GM12878 (cell line): ENCODE results near the gene ELAVL2. TPM values are rescaled to one million over a fixed set of nuclear protein-coding genes. Genes with fewer than 3 reads are reported as not detected.

Source experiments
- ATAC-seq: fragments of 200-7000 bp; cut with Tn5 transposase; 3 replicates; pipeline ENCODE4 v1.9.1; 2020; ENCODE audit warnings: mild to moderate bottlenecking, moderate library complexity
- BruUV-seq: library from RNA; stranded (reverse); fragments of 400-500 nt; replicated peaks from 2 replicates; lab custom pipeline; 2021; lab: Mats Ljungman, UMichigan
- CTCF ChIA-PET: fragments of 300-600 bp; sonication (Branson Sonifier 250); formaldehyde crosslinking; extraction: SDS; loops from one replicate; lab custom pipeline; 2021; ENCODE audit warnings: inconsistent platforms; lab: Yijun Ruan, JAX
- POLR2A ChIA-PET: fragments of 350-600 bp; formaldehyde crosslinking; extraction: SDS; loops from one replicate; lab custom pipeline; 2021; ENCODE audit warnings: inconsistent platforms; lab: Charles Lee
- RAD21 ChIA-PET: fragments of 300-600 bp; sonication (Branson Sonifier 250); formaldehyde crosslinking; loops from one replicate; lab custom pipeline; 2023; ENCODE audit warnings: antibody characterized with exemption; ENCODE audit not compliant: unreplicated experiment; lab: Charles Lee
- SMC1A ChIA-PET: fragments of 300-600 bp; sonication (Branson Sonifier 250); formaldehyde crosslinking; loops from one replicate; lab custom pipeline; 2023; ENCODE audit not compliant: unreplicated experiment, uncharacterized antibody; lab: Charles Lee
- DNase-seq: peaks from one replicate; pipeline ENCODE4 v3.0.0-alpha.2; 2011; ENCODE audit warnings: low read depth, low spot score
- FAIRE-seq: peaks from 3 replicates; lab custom pipeline; 2011; peaks lifted over from hg19 to GRCh38; lab: Jason Lieb, UNC
- H2AFZ ChIP-seq: 2 replicates; pipeline ENCODE4 v1.6.0; 2011; ENCODE audit warnings: low read depth, low read length, control low read depth; ENCODE audit not compliant: control insufficient read depth
- H3K27ac ChIP-seq: 2 replicates; pipeline ENCODE4 v1.5.1; 2011; ENCODE audit warnings: control low read depth; ENCODE audit not compliant: control insufficient read depth, insufficient read depth
- H3K27me3 ChIP-seq, 2 experiments: replicated peaks in 1 of 2; 2 replicates each; pipeline versions ENCODE4 v1.6.0 to v1.6.1; 2011; ENCODE audit warnings: low read length in 1 of 2; ENCODE audit not compliant: control insufficient read depth in 2 of 2, insufficient read depth in 2 of 2
- H3K36me3 ChIP-seq, 2 experiments: 2 replicates each; pipeline ENCODE4 v1.5.1; 2011; ENCODE audit warnings: low read length in 1 of 2; ENCODE audit not compliant: control insufficient read depth in 2 of 2, insufficient read depth in 2 of 2
- H3K4me1 ChIP-seq: 2 replicates; pipeline ENCODE4 v1.6.1; 2011; ENCODE audit warnings: mild to moderate bottlenecking, low read length, moderate library complexity, mixed read lengths; ENCODE audit not compliant: control insufficient read depth, insufficient read depth
- H3K4me2 ChIP-seq: 2 replicates; pipeline ENCODE4 v1.6.0; 2011; ENCODE audit warnings: control low read depth; ENCODE audit not compliant: control insufficient read depth, insufficient read depth
- H3K4me3 ChIP-seq: fragments of 200-600 bp; sonication (generic); 2 replicates; pipeline ENCODE4 v1.5.1; 2016
- H3K79me2 ChIP-seq: 2 replicates; pipeline ENCODE4 v1.6.0; 2011; ENCODE audit warnings: low read length; ENCODE audit not compliant: control insufficient read depth, insufficient read depth
- H3K9ac ChIP-seq: 2 replicates; pipeline ENCODE4 v1.8.0; 2011; ENCODE audit warnings: low read length, control low read depth, mixed read lengths; ENCODE audit not compliant: control insufficient read depth, insufficient read depth
- H3K9me3 ChIP-seq: replicated peaks from 3 replicates; pipeline ENCODE4 v1.5.1; 2011; ENCODE audit warnings: mild to moderate bottlenecking, low read length; ENCODE audit not compliant: control insufficient read depth, insufficient read depth
- H4K20me1 ChIP-seq: 2 replicates; pipeline ENCODE4 v1.6.0; 2011; ENCODE audit not compliant: control insufficient read depth, insufficient read depth
- BCL3 ChIP-seq: IDR thresholded peaks from 2 replicates; pipeline ENCODE4 v1.6.1; 2011; ENCODE audit warnings: borderline replicate concordance, low read depth, mild to moderate bottlenecking, moderate library complexity, low read length; ENCODE audit not compliant: insufficient read depth, poor library complexity, severe bottlenecking
- SMAD5 ChIP-seq: IDR thresholded peaks from 2 replicates; pipeline ENCODE4 v1.6.1; 2016; ENCODE audit warnings: antibody characterized with exemption, low read depth
- SRF ChIP-seq, 2 experiments: IDR thresholded peaks; 2 replicates each; pipeline ENCODE4 v1.6.1; 2011; ENCODE audit warnings: low read depth in 2 of 2, low read length in 2 of 2, mild to moderate bottlenecking in 1 of 2, moderate library complexity in 1 of 2
- SUPT20H ChIP-seq: IDR thresholded peaks from 2 replicates; pipeline ENCODE4 v1.6.1; 2011; ENCODE audit warnings: low read depth, mild to moderate bottlenecking, low read length, moderate library complexity, borderline replicate concordance; ENCODE audit not compliant: control insufficient read depth
- WGBS: methylation state at CpG from one replicate; pipeline ENCODE4 v1.1.6; 2016; ENCODE audit warnings: low lambda C conversion rate; ENCODE audit not compliant: insufficient replicate concordance, insufficient coverage; ENCODE audit errors: missing lambda C conversion rate; 5-methylcytosine and 5-hydroxymethylcytosine counted together
- in situ Hi-C: fragments of 300-500 bp; cut with MboI; formaldehyde crosslinking; loops from 9 replicates; pipeline ENCODE4 v1.14.3; 2018; ENCODE audit warnings: mixed read lengths
- intact Hi-C: fragments of 100-400 bp; cut with micrococcal nuclease; formaldehyde crosslinking; loops from one replicate; pipeline ENCODE4 v1.14.2; 2022; ENCODE audit not compliant: unreplicated experiment
- polyA plus RNA-seq, 11 experiments: library from polyadenylated mRNA; depleted of rRNA in 4 of 11; unstranded in 6 of 11; stranded (reverse) in 5 of 11; fragments of >200 nt; fragmentation: Nextera tagmentation in 4 of 11; fragmentation: Illumina TruSeq in 1 of 11; extraction: Ambion mirVana in 4 of 11; extraction: Trizol in 1 of 11; gene quantifications; 1 replicate in 1 of 11; 2 replicates in 10 of 11; pipeline versions ENCODE4 v1.2.1 to v1.2.3, GENCODE V29; 2011 to 2016; ENCODE audit warnings: inconsistent platforms in 2 of 11, missing spikeins in 2 of 11, low read depth in 1 of 11
- total RNA-seq, 4 experiments: library from RNA; depleted of rRNA in 3 of 4; stranded (reverse); fragments of >200 nt in 3 of 4; fragmentation: Illumina TruSeq in 1 of 4; extraction: Trizol in 1 of 4; gene quantifications; 2 replicates each; pipeline versions ENCODE4 v1.2.1 to v1.2.3, GENCODE V29; 2013 to 2021
- TF ChIP-seq, protein P1 (sequence below): fragments of 450-650 bp; formaldehyde crosslinking; IDR thresholded peaks from 2 replicates; pipeline ENCODE4 v1.4.0; 2022; ENCODE audit warnings: mild to moderate bottlenecking, moderate library complexity
- TF ChIP-seq, protein P2 (sequence below): fragments of 450-650 bp; IDR thresholded peaks from 2 replicates; pipeline ENCODE4 v1.6.1; 2016; ENCODE audit warnings: mild to moderate bottlenecking
- TF ChIP-seq, protein P3 (sequence below): fragments of 450-650 bp; formaldehyde crosslinking; IDR thresholded peaks from 2 replicates; pipeline ENCODE4 v1.5.0; 2022; ENCODE audit warnings: mild to moderate bottlenecking, missing genetic modification characterization
- TF ChIP-seq, protein P4 (sequence below): fragments of 450-650 bp; IDR thresholded peaks from 2 replicates; pipeline ENCODE4 v1.6.1; 2018; ENCODE audit warnings: borderline replicate concordance, mild to moderate bottlenecking; ENCODE audit not compliant: partially characterized antibody

ELAVL2 gene
- total and polyA plus RNA-seq, 10 of the 15 experiments (the other 5 are each of a cell fraction or from before 2014, with no cell fraction given) = 0.24 to 2.6 (median 0.76) TPM

- no TSS peak for BruUV-seq
- Histone ChIP-seq H3K9me3 (no peaks in the 10 kb centered on the region), H3K9ac (no peak overlapping the region), H3K4me3 (no peak overlapping the region), H4K20me1 (no peaks in the 10 kb centered on the region), H3K79me2 (no peaks in the 10 kb centered on the region), H3K36me3 (no peaks in the 10 kb centered on the region), H3K27ac (no peak overlapping the region), H3K27me3 (no peaks in the 10 kb centered on the region), H2AFZ (no peak overlapping the region), H3K4me2 (no peak overlapping the region), H3K4me1 (no peaks in the 10 kb centered on the region)
- SMC1A ChIA-PET = interaction anchor here (0.7 to 2.0 kb wide), 5 partner anchors 14 to 106 kb away, joined by 3 to 7 read pairs (median 3); no protein-coding TSS in a partner anchor
- DNase-seq = no peak
- in situ Hi-C loops (no loop called here), intact Hi-C loops (loop anchor here (5.0 kb wide), 1 partner anchor 76 kb away; no protein-coding TSS in a partner anchor)
- POLR2A ChIA-PET = no interaction called here
- RAD21 ChIA-PET = interaction anchor here (0.7 to 1.0 kb wide), 2 partner anchors 9 to 15 kb away, joined by 3 read pairs; no protein-coding TSS in a partner anchor
- CTCF ChIA-PET = no interaction called here
- 31% methylated on average over 5 of the region's 5 CpGs for WGBS
- ATAC-seq = no peak
- no peak for FAIRE-seq
- TF ChIP-seq, protein P1, sequence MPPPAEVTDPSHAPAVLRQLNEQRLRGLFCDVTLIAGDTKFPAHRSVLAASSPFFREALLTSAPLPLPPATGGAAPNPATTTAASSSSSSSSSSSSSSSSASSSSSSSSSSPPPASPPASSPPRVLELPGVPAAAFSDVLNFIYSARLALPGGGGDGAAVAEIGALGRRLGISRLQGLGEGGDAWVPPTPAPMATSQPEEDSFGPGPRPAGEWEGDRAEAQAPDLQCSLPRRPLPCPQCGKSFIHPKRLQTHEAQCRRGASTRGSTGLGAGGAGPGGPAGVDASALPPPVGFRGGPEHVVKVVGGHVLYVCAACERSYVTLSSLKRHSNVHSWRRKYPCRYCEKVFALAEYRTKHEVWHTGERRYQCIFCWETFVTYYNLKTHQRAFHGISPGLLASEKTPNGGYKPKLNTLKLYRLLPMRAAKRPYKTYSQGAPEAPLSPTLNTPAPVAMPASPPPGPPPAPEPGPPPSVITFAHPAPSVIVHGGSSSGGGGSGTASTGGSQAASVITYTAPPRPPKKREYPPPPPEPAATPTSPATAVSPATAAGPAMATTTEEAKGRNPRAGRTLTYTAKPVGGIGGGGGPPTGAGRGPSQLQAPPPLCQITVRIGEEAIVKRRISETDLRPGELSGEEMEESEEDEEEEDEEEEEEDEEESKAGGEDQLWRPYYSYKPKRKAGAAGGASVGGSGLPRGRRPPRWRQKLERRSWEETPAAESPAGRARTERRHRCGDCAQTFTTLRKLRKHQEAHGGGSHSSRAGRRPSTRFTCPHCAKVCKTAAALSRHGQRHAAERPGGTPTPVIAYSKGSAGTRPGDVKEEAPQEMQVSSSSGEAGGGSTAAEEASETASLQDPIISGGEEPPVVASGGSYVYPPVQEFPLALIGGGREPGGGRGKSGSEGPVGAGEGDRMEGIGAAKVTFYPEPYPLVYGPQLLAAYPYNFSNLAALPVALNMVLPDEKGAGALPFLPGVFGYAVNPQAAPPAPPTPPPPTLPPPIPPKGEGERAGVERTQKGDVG = no peak
- TF ChIP-seq SUPT20H = no peak
- TF ChIP-seq, protein P2, sequence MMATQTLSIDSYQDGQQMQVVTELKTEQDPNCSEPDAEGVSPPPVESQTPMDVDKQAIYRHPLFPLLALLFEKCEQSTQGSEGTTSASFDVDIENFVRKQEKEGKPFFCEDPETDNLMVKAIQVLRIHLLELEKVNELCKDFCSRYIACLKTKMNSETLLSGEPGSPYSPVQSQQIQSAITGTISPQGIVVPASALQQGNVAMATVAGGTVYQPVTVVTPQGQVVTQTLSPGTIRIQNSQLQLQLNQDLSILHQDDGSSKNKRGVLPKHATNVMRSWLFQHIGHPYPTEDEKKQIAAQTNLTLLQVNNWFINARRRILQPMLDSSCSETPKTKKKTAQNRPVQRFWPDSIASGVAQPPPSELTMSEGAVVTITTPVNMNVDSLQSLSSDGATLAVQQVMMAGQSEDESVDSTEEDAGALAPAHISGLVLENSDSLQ = no peak
- TF ChIP-seq, protein P3, sequence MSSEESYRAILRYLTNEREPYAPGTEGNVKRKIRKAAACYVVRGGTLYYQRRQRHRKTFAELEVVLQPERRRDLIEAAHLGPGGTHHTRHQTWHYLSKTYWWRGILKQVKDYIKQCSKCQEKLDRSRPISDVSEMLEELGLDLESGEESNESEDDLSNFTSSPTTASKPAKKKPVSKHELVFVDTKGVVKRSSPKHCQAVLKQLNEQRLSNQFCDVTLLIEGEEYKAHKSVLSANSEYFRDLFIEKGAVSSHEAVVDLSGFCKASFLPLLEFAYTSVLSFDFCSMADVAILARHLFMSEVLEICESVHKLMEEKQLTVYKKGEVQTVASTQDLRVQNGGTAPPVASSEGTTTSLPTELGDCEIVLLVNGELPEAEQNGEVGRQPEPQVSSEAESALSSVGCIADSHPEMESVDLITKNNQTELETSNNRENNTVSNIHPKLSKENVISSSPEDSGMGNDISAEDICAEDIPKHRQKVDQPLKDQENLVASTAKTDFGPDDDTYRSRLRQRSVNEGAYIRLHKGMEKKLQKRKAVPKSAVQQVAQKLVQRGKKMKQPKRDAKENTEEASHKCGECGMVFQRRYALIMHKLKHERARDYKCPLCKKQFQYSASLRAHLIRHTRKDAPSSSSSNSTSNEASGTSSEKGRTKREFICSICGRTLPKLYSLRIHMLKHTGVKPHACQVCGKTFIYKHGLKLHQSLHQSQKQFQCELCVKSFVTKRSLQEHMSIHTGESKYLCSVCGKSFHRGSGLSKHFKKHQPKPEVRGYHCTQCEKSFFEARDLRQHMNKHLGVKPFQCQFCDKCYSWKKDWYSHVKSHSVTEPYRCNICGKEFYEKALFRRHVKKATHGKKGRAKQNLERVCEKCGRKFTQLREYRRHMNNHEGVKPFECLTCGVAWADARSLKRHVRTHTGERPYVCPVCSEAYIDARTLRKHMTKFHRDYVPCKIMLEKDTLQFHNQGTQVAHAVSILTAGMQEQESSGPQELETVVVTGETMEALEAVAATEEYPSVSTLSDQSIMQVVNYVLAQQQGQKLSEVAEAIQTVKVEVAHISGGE (CRISPR knock-in tag) = no peak
- TF ChIP-seq, protein P4, sequence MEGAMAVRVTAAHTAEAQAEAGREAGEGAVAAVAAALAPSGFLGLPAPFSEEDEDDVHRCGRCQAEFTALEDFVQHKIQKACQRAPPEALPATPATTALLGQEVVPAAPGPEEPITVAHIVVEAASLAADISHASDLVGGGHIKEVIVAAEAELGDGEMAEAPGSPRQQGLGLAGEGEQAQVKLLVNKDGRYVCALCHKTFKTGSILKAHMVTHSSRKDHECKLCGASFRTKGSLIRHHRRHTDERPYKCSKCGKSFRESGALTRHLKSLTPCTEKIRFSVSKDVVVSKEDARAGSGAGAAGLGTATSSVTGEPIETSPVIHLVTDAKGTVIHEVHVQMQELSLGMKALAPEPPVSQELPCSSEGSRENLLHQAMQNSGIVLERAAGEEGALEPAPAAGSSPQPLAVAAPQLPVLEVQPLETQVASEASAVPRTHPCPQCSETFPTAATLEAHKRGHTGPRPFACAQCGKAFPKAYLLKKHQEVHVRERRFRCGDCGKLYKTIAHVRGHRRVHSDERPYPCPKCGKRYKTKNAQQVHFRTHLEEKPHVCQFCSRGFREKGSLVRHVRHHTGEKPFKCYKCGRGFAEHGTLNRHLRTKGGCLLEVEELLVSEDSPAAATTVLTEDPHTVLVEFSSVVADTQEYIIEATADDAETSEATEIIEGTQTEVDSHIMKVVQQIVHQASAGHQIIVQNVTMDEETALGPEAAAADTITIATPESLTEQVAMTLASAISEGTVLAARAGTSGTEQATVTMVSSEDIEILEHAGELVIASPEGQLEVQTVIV = no peak
- no peak for TF ChIP-seq SRF (IDR thresholded peaks at IDR 0.05; ENCODE audit: low read depth in 2 of 2, low read length in 2 of 2)
- no peak for TF ChIP-seq SMAD5
- no peak for TF ChIP-seq BCL3
Measured at GRCh38 chr9:23736293-23736692, 89.7 kb downstream of the ELAVL2 start.
